Stimulated activated CD8-positive, alpha-beta memory T cell treated with anti-CD3 and anti-CD28 coated beads, Interleukin-7, amount 100 ng/mL, for 24 hours (primary cell): ENCODE data around the gene SMTNL1.
A peak's percentile ranks its signal among the peaks of the same experiment; 100 is the strongest.

Source experiments
- DNase-seq: peaks from one replicate; pipeline ENCODE4 v3.0.0-alpha.2; 2020; ENCODE audit warnings: low read depth

The SMTNL1 gene

DNA sequence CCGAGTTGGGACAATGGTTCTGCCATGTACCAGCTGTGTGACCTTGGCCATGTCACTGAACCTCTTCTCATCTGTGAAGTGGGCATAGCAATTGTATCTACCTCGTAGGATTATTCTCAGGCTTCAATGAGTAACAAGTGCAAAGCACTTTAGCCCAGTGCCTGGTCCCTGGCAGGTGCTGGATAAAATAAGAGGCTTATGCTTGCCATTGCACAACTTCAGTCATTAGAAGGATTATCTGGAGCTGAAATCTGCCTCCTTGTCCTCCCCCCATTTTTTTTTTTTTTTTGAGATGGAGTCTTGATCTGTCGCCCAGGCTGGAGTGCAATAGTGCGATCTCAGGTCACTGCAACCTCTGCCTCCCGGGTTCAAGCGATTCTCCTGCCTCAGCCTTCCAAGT, 7.2 kb downstream of the SMTNL1 start:
- DNase-seq: no peak

DNA sequence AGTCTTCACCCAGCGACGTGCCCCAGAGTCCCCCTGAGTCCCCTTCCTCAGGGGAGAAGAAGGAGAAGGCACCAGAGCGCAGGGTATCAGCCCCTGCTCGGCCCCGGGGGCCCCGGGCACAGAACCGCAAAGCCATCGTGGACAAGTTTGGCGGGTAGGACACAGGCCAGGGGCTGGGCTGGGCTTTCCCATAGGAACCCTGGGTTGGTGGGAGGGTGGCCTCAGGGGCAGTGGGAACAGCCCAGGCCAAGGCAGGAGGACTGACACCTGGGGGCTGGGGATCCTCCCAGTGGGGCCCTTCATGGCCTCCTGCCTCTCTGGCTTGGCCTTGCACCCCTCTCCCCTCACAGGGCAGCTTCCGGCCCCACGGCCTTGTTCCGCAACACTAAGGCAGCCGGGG, 8.5 kb downstream of the SMTNL1 start:
- DNase-seq: no peak

DNA sequence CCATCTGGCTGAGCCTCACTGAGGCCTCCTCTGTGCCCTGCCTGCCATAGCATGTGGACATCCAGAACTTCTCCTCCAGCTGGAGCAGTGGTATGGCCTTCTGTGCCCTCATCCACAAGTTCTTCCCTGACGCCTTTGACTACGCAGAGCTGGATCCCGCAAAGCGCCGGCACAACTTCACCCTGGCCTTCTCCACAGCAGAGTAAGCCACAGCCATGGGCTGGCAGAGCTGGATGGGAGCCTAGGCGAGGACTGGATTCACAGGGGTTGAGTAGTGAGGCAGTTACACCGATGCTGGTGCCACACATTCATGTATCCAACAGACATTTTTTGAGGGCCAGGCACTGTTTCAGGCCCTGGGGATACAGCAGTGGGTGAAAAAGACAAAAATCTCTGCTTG, 9.1 kb downstream of the SMTNL1 start:
- DNase-seq: no peak

DNA sequence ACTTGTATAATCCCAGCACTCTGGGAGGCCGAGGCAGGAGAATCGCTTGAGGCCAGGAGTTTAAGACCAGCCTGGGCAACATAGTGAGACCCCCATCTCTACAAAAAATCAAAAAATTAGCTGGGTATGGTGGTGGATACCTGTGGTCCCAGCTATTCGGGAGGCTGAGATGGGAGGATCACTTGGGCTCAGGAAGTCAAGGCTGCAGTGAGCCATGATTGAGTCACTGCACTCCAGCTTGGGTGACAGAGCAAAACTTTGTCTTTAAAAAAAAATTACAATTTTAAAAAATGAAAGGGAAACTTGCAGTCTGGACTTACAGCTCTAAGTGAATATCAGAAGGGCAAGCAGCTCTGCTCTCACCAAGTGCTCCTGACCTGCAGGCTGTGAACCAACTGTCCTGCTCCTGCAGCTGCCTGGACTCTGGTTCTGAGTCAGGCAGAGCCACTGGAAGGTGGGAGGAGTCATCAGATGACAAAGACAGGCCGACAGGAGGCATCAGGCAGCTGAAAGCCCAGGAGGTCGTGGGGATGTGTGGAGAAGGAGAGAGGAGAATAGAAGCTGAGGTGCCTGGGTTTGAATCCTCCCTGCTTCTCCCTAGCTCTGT, 9.6 kb downstream of the SMTNL1 start:
- DNase-seq: no peak

DNA sequence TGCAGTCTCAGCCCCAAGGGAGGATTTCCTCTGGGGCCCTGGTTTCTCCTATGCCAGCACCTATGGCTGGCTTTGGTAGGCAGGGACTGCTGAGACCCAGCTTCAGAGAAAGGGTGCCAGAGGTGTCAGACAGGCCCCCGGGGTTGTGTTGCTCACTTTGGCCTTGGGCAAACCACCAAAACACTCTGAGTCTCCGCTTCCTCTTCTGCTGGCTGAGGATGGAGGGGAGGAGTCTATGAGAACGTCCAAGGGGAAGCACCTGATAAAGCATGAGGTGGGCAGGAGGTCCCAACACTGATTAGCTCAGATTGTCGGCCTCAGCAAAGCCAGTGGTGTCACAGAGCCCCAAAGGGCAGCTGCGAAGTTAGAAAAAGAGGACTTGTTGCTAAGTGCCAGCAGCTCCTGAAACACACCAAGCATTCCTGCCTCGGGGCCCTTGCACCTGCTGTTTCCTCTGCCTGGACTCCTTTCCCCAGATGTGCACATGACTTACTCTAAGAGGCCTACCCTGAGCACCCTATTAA, 10.5 kb downstream of the SMTNL1 start:
- DNase-seq: no peak

DNA sequence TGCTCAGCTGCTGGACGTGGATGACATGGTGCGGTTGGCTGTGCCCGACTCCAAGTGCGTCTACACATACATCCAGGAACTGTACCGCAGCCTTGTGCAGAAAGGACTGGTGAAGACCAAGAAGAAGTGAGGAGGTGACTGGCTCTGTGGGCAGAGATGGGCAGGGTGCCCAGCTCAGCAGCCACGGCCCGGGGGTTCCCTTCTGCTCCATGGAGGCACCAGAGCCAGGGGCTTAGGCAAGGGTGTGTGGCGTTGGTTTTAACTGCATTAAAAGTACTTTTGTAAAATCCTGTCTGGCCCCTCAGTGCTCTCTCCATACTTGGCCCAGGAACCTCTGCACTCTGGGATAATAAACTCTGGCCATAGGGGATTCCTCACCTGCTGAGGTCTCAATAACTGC, 12.6 kb downstream of the SMTNL1 start:
- no peak for DNase-seq

DNA sequence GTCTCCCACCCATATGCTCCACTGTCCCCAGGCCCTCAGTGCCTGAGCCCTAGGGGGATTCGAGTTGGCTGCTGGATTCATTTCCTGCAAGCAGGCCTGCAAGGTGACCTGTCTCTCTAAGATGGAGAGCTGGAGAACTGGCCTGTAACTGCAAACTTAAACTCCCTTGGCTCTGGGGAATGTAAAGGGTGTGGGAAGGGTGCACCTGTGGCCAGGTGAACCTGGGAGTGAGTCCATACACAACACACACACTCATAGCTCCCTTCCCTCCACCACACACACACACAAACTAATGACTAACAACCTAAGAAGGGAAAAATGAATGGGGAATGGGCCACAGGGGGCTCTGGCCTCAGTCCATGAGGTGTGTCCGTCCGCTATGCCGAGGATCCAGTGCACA, 14.5 kb downstream of the SMTNL1 start:
- no peak for DNase-seq

DNA sequence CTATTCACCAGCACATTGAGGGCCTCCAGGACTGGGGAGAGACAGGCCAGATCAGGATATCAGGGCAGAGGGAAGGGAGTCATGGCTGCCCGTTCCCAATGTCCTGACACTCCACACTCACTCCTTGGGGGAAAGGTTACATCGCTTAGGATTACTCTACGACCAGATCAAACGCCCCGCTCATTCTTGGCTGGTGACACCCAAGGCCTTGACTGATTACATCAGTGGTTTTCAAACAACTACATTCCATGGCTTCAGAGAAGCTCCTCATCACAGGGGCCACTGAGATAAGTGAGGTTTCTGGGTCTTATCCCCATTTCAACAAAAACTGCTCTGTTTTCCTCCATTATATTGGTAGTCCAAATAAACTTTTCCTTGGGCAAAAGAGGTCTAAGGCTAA, 15.1 kb downstream of the SMTNL1 start:
- no peak for DNase-seq

DNA sequence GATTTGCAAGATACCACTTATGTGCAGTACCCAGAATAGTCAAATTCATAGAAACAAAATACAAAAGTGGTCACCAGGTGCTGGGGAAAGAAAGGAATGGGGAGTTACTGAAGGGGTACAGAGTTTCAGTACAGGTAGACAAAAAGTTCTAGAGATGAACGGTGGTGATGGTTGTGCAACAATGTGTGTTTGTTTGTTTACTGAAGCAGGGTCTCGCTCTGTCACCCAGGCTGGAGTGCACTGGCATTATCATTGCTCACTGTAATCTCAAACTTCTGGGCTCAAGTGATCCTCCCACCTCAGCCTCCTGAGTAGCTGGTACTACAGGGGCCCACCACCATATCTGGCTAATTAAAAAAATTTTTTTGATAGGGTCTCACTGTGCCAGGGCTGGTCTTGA, 18.0 kb downstream of the SMTNL1 start:
- no peak for DNase-seq

DNA sequence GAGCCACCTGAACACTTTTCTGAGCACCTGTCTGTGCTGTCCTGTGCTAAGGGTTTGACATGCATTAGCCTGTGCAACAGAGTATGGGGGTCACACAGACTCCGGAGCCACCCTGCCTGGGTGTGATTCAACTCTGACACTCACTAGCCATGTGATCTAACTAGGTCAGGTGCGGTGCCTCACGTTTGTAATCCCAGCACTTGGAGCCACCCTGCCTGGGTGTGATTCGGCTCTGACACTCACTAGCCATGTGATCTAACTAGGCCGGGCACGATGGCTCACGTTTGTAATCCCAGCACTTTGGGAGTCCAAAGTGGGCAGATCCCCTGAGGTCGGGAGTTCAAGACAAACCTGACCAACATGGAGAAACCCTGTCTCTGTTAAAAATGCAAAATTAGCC, 18.6 kb downstream of the SMTNL1 start:
- no peak for DNase-seq

DNA sequence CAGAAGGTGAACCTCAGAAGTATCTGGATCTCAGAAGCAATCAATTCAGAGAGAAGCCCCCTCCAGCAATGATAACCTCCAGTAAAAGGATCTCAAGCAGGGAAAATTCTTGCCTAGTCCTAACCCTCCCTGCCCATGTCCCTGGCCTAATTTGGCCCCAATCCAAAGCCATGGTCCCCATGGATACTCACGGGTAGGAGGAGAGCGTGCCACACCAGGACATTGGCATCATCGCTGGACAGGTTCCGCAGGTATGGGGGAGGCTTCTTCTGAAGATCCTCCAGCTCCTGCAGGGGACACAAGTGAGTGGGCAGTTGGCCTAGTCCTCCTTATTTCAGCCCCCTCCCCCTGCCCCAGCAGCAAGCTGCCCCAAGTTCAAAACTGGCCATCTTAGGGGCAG, 22.8 kb downstream of the SMTNL1 start:
- DNase-seq: no peak

DNA sequence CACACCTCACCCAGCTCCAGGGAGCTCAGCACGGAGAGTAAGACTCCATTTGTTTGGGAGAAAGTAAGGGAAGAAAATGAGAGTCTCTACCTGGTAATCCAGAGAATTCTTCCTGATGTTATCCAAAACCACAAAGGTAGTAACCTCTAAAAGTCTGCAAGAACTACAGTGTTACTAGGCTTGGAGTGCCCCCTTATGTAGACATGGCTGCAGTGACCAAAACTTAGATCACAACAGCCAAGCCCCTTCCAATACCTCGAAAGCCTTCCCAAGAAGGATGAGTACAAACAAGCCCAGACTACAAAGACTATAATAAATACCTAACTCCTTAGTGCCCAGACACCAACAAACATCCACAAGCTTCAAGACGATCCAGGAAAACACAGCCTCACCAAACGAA, 25.2 kb downstream of the SMTNL1 start:
- no peak for DNase-seq

DNA sequence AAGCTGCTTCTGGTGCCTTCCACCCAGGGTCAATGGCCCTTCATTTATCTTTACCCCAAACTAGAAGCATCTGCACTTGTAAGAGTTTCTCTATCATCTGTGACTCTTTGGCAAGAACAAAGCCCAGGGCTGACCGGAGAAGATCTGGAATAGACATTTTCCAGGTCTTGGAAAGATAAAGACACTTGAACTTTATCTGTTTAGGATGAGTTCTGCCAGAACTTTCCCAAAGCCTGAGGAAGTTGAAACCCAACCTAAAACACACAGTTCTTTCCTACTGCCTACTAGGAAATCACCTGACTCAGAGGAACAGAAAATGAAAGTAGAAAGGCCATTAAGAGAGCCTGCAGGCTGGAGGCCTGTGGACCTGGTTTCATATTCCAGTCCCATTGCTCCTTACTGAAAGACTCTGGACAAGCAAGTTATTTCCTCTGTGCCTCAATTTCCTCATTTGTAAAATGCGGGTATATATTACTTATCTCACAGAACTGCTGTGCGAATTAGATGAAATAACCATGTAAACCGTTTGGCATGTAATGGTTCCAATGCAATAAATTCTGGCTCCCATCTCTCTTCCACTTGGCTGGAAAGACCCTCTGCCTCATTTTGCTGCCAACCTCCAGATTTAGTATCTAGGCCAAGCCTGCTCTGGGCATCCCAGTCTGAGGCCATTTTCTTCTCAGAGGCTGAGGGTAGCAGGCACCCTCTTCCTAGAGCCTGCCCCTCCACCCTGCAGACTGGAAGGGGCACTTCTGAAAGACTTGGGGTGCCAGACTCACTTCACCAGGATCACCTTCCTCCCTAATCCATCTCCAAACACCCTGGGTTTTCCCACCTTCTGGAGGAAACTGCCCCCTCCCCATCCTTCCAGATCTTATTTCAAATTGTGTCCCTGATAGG, 28.9 kb downstream of the SMTNL1 start:
- DNase-seq: no peak

DNA sequence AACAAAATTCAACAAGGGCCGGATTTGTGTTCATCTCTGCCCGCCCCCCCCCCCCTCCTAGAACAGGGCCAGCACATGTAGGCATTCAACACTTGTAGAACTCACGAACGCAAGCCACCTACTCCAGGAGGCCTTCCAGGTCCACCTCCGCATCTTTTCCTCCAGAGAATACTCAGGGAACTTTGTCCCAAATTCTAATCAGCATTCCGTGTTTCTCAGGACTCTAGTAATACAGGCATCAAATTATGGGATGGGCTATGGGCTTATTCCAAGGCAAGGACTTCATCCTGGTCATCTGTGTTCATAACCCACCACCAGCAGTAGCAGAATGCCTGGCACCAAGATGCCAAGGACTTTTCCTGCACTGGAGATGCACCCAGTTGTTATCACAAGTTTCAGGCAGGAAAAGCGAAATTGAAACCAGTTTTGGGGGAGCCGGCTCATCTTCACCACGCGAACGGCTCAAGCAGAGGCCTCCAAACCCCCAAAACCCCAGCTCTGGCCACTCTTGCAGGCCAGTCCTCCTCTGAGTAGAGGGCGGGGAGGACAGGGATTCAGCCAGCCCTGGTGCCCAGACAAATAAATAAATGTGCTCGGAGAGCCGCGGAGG, 29.6 kb downstream of the SMTNL1 start:
- DNase-seq: no peak

DNA sequence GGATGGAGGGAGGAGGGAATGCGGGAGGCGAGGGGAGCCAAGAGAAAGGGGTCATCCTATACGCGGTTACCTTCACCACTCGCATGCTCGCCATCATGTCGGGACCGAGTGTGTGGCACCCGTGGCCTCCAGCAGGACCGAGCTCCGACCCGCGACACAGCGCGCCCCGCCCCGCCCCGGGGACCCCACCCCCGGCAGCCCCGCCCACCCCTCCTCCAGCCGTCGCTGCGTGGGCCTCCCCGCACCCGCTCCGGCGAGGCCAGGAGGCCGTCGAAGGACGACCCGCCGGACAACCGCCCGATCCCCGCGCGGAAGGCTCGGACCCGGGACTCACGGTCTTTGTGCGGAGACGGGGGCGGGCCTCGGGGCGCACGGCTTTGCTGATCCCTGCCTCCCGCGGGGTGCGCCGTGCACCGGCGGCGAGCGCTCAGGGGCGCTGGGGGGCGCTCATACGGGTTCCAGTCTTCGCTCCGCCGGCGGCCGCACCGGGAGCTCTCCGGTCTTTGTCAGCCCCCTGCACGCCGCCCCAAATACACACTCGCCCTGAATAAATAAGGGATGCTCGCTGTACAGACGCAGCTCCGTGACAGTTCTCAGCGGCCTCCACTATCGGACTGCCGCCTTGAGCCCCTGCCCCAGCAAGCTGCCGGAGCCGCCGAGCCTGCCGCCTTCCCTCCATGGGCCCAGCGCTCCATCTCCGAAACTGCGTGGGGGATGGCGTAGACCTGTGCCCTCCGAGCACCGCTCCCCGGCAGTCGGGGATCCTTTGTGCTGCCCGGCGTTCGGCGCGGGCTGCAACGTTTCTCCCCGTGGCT, 30.3 kb downstream of the SMTNL1 start, which contains the start of gene UBE2L6:
TSS of gene UBE2L6 (minus strand) at position 158 of the 815 bp plus-strand sequence. CDS start at position 97, 61 bp downstream.
- peak; percentile 31 for DNase-seq

DNA sequence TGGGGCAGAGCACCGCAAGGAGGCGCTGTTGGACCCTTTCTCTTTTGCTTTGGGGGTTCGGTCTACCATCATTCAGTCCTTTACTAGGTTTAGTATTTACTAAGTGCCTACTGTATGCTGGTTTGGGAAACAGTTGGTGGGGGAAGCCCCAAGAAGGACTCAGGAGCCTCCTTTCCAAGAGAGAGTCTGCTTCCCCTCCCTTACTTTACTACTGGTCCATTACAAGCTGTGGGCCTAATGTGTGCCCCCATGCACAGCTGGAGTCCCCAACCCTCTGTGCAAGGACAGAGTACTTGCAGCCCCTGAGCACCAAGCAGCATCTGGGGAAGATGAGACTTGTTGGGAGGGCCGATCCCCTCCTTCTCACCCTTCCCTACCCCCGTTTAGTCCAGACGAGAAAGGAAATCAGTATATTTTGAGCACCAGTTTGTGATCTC, 31.0 kb downstream of the SMTNL1 start:
- peak; percentile 85 for DNase-seq

DNA sequence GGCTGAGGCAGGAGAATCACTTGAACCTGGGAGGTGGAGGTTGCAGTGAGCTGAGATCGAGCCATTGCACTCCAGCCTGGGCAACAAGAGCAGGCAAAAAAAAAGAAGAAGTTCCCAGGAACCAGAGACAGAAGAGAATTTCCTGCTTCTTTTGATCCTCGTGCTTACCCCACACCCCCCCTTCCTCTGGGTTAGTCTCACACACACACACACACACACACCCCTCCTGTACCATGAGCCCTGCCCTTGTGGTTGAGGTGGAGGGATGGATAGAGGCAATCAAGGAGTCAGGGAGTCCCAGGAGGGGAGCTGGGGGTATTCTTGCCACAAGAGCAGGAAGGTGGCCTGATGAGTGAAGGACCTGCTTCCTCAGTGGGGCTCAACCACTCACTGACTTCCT, 34.2 kb downstream of the SMTNL1 start:
- DNase-seq: no peak

DNA sequence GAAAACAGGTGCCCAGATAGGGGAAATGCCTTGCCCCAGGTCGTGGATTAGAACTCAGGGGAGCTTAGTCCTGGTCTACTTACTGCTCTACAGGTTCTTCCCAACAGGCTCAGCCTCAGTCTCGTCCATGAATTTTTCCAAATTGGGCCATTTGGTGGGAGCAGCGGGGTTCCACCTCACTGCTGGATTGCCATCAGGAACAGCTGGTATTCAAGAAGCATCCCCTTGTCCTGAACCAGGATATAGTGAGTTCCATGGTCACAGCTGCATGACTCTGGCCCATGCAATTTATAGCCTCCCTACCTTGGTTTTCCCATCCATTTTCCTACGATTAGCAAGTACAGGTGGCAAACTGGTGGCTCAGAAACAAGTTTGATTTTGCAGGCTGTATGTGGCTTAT, 36.7 kb downstream of the SMTNL1 start:
- no peak for DNase-seq

DNA sequence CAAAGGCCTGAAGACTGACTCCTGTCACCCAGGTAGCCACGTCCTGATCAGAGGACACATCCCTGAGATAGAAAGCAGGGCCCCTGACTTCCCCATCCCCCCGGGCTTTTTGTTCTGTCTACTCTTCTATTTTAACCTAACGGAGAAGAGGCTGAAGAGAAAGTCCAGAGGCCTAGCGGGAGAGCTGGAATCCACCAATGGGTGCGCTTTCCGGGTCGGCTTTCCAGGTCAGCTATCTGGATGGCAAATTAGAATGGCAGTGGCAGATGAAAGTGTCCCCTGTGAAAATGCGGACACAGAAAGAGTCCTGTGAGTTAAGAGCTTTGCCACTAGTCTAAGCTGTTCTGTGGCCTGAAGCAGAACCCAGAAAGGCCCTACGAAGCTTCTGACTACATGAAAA, 46.9 kb downstream of the SMTNL1 start:
- no peak for DNase-seq

DNA sequence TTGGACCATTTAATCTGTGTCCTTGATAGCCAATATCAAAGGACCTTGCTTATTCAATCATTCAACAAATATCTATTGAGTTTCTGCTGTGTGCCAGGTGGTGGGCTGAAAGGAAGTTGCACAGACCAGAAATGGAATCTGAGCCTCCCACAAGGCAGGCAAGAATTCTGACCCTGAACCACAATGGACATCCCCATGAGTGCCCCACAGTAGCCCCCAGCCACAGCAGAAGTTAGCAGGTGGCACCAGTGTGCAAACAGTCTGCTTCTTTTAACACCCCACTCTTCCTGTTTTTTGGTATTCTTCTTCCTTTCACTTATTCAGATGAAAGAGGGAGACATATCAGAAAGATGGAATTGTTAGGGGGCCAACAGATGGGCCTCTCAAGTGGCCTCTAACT, 47.9 kb downstream of the SMTNL1 start:
- DNase-seq: no peak

DNA sequence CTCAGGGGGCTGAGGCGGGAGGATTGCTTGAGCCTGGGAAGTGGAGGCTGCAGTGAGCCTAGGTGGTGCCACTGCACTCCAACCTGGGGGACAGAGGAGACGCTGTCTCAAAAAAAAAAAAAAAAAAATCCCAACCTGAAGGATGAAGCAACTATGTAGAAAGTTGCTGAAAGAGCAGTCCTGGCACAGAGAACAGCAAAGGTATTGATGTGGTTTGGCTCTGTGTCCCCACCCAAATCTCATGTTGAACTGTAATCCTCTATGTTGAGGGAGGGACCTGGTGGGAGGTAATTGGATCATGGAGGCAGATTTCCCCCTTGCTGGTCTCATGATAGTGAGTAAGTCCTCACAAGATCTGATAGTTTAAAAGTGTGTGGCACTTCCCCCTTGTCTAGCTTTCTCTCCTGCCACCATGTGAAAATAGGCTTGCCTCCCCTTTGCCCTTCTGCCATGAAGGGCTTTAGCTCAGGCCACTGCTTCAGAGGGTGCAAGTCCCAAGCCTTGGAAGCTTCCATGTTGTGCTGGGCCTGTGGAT, 49.4 kb downstream of the SMTNL1 start:
- no peak for DNase-seq
